H9 (cell line): ENCODE measurements around the gene UGT1A7. TPM values are rescaled to one million over a fixed set of nuclear protein-coding genes. Genes with fewer than 3 reads are reported as not detected.

Experiments used
- DNase-seq: peaks from one replicate; pipeline ENCODE4 v3.0.0-alpha.2; 2017
- H2AFZ ChIP-seq: one replicate; pipeline ENCODE4 v1.6.1; 2013; ENCODE audit warnings: mild to moderate bottlenecking, low read length, control low read depth, moderate library complexity
- H2AK5ac ChIP-seq: 2 replicates; pipeline ENCODE4 v1.6.1; 2013; ENCODE audit warnings: low read length, control low read depth, mixed read lengths; ENCODE audit not compliant: insufficient read length
- H2BK120ac ChIP-seq: one replicate; pipeline ENCODE4 v1.6.1; 2013; ENCODE audit warnings: low read depth, mild to moderate bottlenecking, low read length, control low read depth, inconsistent platforms; ENCODE audit not compliant: poor library complexity, severe bottlenecking
- H2BK12ac ChIP-seq: 2 replicates; pipeline ENCODE4 v1.6.1; 2013; ENCODE audit warnings: low read length, control low read depth, mixed read lengths, low read depth; ENCODE audit not compliant: insufficient read length
- H2BK15ac ChIP-seq: 2 replicates; pipeline ENCODE4 v1.6.1; 2013; ENCODE audit warnings: low read depth, low read length, control low read depth
- H2BK20ac ChIP-seq: one replicate; pipeline ENCODE4 v1.6.1; 2013; ENCODE audit warnings: low read depth, mild to moderate bottlenecking, low read length, control low read depth, inconsistent platforms; ENCODE audit not compliant: poor library complexity, severe bottlenecking
- H2BK5ac ChIP-seq: 2 replicates; pipeline ENCODE4 v1.6.1; 2013; ENCODE audit warnings: low read length, control low read depth, mixed read lengths; ENCODE audit not compliant: insufficient read length
- H3K14ac ChIP-seq: 2 replicates; pipeline ENCODE4 v1.6.1; 2013; ENCODE audit warnings: low read length, control low read depth; ENCODE audit not compliant: insufficient read depth
- H3K18ac ChIP-seq: 2 replicates; pipeline ENCODE4 v1.6.1; 2013; ENCODE audit warnings: low read depth, mild to moderate bottlenecking, mixed read lengths, low read length, control low read depth; ENCODE audit not compliant: insufficient read length
- H3K23ac ChIP-seq: 2 replicates; pipeline ENCODE4 v1.6.1; 2013; ENCODE audit warnings: low read length, control low read depth, mixed read lengths, low read depth; ENCODE audit not compliant: insufficient read length
- H3K23me2 ChIP-seq: 2 replicates; pipeline ENCODE4 v1.6.1; 2013; ENCODE audit warnings: low read depth, mild to moderate bottlenecking, mixed read lengths, low read length, control low read depth; ENCODE audit not compliant: insufficient read length, poor library complexity, severe bottlenecking
- H3K27ac ChIP-seq: 2 replicates; pipeline ENCODE4 v1.5.1; 2013; ENCODE audit warnings: low read length, control low read depth, mixed read lengths, low read depth; ENCODE audit not compliant: insufficient read length
- H3K27me3 ChIP-seq: 2 replicates; pipeline ENCODE4 v1.6.1; 2013; ENCODE audit warnings: low read length, control low read depth, inconsistent platforms; ENCODE audit not compliant: insufficient read depth
- H3K4ac ChIP-seq: 2 replicates; pipeline ENCODE4 v1.6.1; 2013; ENCODE audit warnings: low read depth, mild to moderate bottlenecking, control low read depth, inconsistent platforms, low read length, moderate library complexity
- H3K4me1 ChIP-seq: 2 replicates; pipeline ENCODE4 v1.6.1; 2013; ENCODE audit warnings: low read length, control low read depth, inconsistent platforms; ENCODE audit not compliant: insufficient read depth
- H3K4me2 ChIP-seq: 2 replicates; pipeline ENCODE4 v1.6.1; 2013; ENCODE audit warnings: low read length, control low read depth, mixed read lengths; ENCODE audit not compliant: insufficient read length, insufficient read depth
- H3K56ac ChIP-seq: 2 replicates; pipeline ENCODE4 v1.6.1; 2013; ENCODE audit warnings: low read depth, mild to moderate bottlenecking, mixed read lengths, low read length, control low read depth; ENCODE audit not compliant: insufficient read length
- H3K79me1 ChIP-seq: 2 replicates; pipeline ENCODE4 v1.6.1; 2013; ENCODE audit warnings: low read depth, mild to moderate bottlenecking, moderate library complexity, low read length, control low read depth, inconsistent platforms; ENCODE audit not compliant: insufficient read depth, poor library complexity, severe bottlenecking
- H3K79me2 ChIP-seq: 2 replicates; pipeline ENCODE4 v1.6.1; 2013; ENCODE audit warnings: low read length, control low read depth, inconsistent platforms; ENCODE audit not compliant: insufficient read depth
- H3K9ac ChIP-seq: 2 replicates; pipeline ENCODE4 v1.6.1; 2013; ENCODE audit warnings: low read length, control low read depth, mixed read lengths; ENCODE audit not compliant: insufficient read length; ENCODE audit errors: extremely low read depth
- H3K9me3 ChIP-seq: one replicate; pipeline ENCODE4 v1.6.1; 2013; ENCODE audit warnings: low read depth, low read length, inconsistent platforms; ENCODE audit not compliant: control insufficient read depth
- H3T11ph ChIP-seq: one replicate; pipeline ENCODE4 v1.6.1; 2013; ENCODE audit warnings: mild to moderate bottlenecking, low read length, control low read depth, inconsistent platforms
- H4K20me1 ChIP-seq: one replicate; pipeline ENCODE4 v1.6.1; 2013; ENCODE audit not compliant: control insufficient read depth, insufficient read length, insufficient read depth
- H4K5ac ChIP-seq: 2 replicates; pipeline ENCODE4 v1.6.1; 2013; ENCODE audit warnings: low read depth, mild to moderate bottlenecking, mixed read lengths, low read length, control low read depth; ENCODE audit not compliant: insufficient read length
- H4K8ac ChIP-seq: replicated peaks from 2 replicates; pipeline ENCODE4 v1.6.1; 2013; ENCODE audit warnings: low read length, control low read depth, mixed read lengths, low read depth; ENCODE audit not compliant: insufficient read length
- H4K91ac ChIP-seq: 2 replicates; pipeline ENCODE4 v1.6.1; 2013; ENCODE audit warnings: low read depth, mild to moderate bottlenecking, moderate library complexity, mixed read lengths, low read length, control low read depth; ENCODE audit not compliant: insufficient read length
- H3K27ac Mint-ChIP-seq, 3 experiments: 2 replicates in 2 of 3; 3 replicates in 1 of 3; pipeline ENCODE4 v1.8.0; 2020 to 2021; ENCODE audit warnings: mixed read lengths in 3 of 3, mild to moderate bottlenecking in 1 of 3, moderate library complexity in 1 of 3
- H3K27me3 Mint-ChIP-seq: 2 replicates; pipeline ENCODE4 v1.8.0; 2021; ENCODE audit warnings: low read depth, mild to moderate bottlenecking, moderate library complexity, mixed read lengths
- H3K36me3 Mint-ChIP-seq, 3 experiments: 2 replicates in 2 of 3; 3 replicates in 1 of 3; pipeline ENCODE4 v1.8.0; 2020 to 2021; ENCODE audit warnings: low read depth in 3 of 3, mixed read lengths in 3 of 3; ENCODE audit not compliant: insufficient read depth in 1 of 3
- H3K4me1 Mint-ChIP-seq, 2 experiments: 2 replicates each; pipeline ENCODE4 v1.8.0; 2020; ENCODE audit warnings: mixed read lengths in 2 of 2
- H3K4me3 Mint-ChIP-seq, 2 experiments: 2 replicates in 1 of 2; 3 replicates in 1 of 2; pipeline ENCODE4 v1.8.0; 2020 to 2021; ENCODE audit warnings: mild to moderate bottlenecking in 2 of 2, mixed read lengths in 2 of 2, moderate library complexity in 1 of 2
- H3K9me3 Mint-ChIP-seq, 2 experiments: 2 replicates in 1 of 2; 3 replicates in 1 of 2; pipeline ENCODE4 v1.8.0; 2020; ENCODE audit warnings: mild to moderate bottlenecking in 2 of 2, mixed read lengths in 2 of 2, moderate library complexity in 1 of 2
- CTCF ChIP-seq: fragments of 200-600 bp; sonication (generic); conservative IDR thresholded peaks from 3 replicates; pipeline ENCODE4 v1.8.0; 2021; ENCODE audit warnings: antibody characterized with exemption, mild to moderate bottlenecking
- WGBS: extraction: QIAGEN DNeasy Blood & Tissue Kit; methylation state at CpG from one replicate; pipeline ENCODE4 v1.1.7; 2013; ENCODE audit warnings: missing lambda C conversion rate, low lambda C conversion rate, mixed read lengths; ENCODE audit not compliant: insufficient read length; ENCODE audit errors: extremely low coverage; 5-methylcytosine and 5-hydroxymethylcytosine counted together
- total RNA-seq: library from RNA; stranded (reverse); gene quantifications from 2 replicates; pipeline ENCODE4 v1.2.1, GENCODE V29; 2021

The UGT1A7 gene
- total RNA-seq, 1 experiment from 2014 or later = not detected

DNA sequence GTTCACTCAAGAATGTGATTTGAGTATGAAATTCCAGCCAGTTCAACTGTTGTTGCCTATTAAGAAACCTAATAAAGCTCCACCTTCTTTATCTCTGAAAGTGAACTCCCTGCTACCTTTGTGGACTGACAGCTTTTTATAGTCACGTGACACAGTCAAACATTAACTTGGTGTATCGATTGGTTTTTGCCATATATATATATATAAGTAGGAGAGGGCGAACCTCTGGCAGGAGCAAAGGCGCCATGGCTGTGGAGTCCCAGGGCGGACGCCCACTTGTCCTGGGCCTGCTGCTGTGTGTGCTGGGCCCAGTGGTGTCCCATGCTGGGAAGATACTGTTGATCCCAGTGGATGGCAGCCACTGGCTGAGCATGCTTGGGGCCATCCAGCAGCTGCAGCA, 78.3 kb downstream of the UGT1A7 start, which contains the start of gene UGT1A1:
Gene UGT1A1, plus strand, starts transcription at position 228 of the 400 bp plus-strand sequence. Its CDS starts 18 bp downstream, at position 246.
- Histone ChIP-seq H2BK5ac (no peak within 1 kb of the TSS), H3K4ac (no peak within 1 kb of the TSS), H3K27ac (no peak within 1 kb of the TSS), H3K79me2 (no peaks in the 10 kb centered on the region), H3K4me1 (no peaks in the 10 kb centered on the region), H2BK15ac (no peak within 1 kb of the TSS), H2AFZ (no peak within 1 kb of the TSS), H3K79me1 (no peaks in the 10 kb centered on the region), H4K20me1 (no peaks in the 10 kb centered on the region), H3K4me2 (no peak within 1 kb of the TSS), H2BK120ac (no peak within 1 kb of the TSS), H4K8ac (no peak within 1 kb of the TSS), H2AK5ac (no peak within 1 kb of the TSS), H2BK20ac (no peak within 1 kb of the TSS), H3K23me2 (no peaks in the 10 kb centered on the region), H3K18ac (no peak within 1 kb of the TSS), H2BK12ac (no peak within 1 kb of the TSS), H3K9me3 (no peaks in the 10 kb centered on the region), H3K27me3 (no peaks in the 10 kb centered on the region), H4K5ac (no peak within 1 kb of the TSS), H3T11ph (no peak within 1 kb of the TSS), H3K9ac (no peak within 1 kb of the TSS), H4K91ac (no peak within 1 kb of the TSS), H3K56ac (no peak within 1 kb of the TSS), H3K14ac (no peak within 1 kb of the TSS), H3K23ac (no peak within 1 kb of the TSS)
- no peak for TF ChIP-seq CTCF
- WGBS = no CpG with 5 or more reads among the region's 6 CpGs
- Mint-ChIP-seq H3K27ac (peak within 1 kb of the TSS in 1 of 3 experiments; percentile 7; a peak in 1 of 7 replicates), H3K9me3 (peaks cover under 1 to 1% of the 10 kb centered on the region in 2 experiments; a peak in 4 of 5 replicates), H3K27me3 (peaks cover 8% of the 10 kb centered on the region), H3K4me1 (no peaks in the 10 kb centered on the region), H3K4me3 (no peak within 1 kb of the TSS), H3K36me3 (no peaks in the 10 kb centered on the region)
- DNase-seq = no peak
